Lower leg skin (tissue), 4 donors: ENCODE data around the gene CALB2. TPM values are rescaled to one million over a fixed set of nuclear protein-coding genes. Genes with fewer than 3 reads are reported as not detected.

Experiments
- DNase-seq, 2 donors: peaks; one replicate each; pipeline ENCODE4 v3.0.0-alpha.2; 2019; ENCODE audit warnings: low spot score in 2 of 2
- H3K4me3 ChIP-seq: fragments of 200-600 bp; sonication (generic); 2 replicates; pipeline ENCODE4 v1.5.1; 2017; ENCODE audit warnings: mild to moderate bottlenecking, low read depth; ENCODE audit not compliant: poor library complexity, severe bottlenecking
- POLR2A ChIP-seq, 2 donors: fragments of 450-650 bp; IDR thresholded peaks; one replicate each; pipeline ENCODE4 v1.6.1; 2016 to 2017; ENCODE audit warnings: antibody characterized with exemption in 2 of 2, mild to moderate bottlenecking in 1 of 2, moderate library complexity in 1 of 2
- WGBS, 2 donors: methylation state at CpG; one replicate each; pipeline ENCODE4 v1.1.5; 2018; 5-methylcytosine and 5-hydroxymethylcytosine counted together
- intact Hi-C: fragments of 100-400 bp; cut with DNase I; formaldehyde crosslinking; loops from one replicate; pipeline ENCODE4 v1.15.0; 2023; ENCODE audit warnings: low total_unique reads
- total RNA-seq, 4 donors: library from RNA; depleted of rRNA; stranded (reverse); fragments of >200 nt; gene quantifications; one replicate each; pipeline ENCODE4 v1.1.0, GENCODE V29; 2016
- TF ChIP-seq, protein P1 (sequence below), 3 donors: fragments of 450-650 bp; IDR thresholded peaks; one replicate each; pipeline ENCODE4 v1.5.1; 2016; ENCODE audit warnings: antibody characterized with exemption in 3 of 3, mild to moderate bottlenecking in 3 of 3, moderate library complexity in 2 of 3

CALB2 gene
- total RNA-seq, 4 donors from 2014 or later: 3.8 to 5.1 (median 4.1) TPM; not detected in 1

GRCh38 chr16:71340406-71340805, 18.1 kb upstream of the CALB2 start:
- TF ChIP-seq POLR2A (IDR thresholded peaks at IDR 0.05): no peak
- TF ChIP-seq, protein P1, sequence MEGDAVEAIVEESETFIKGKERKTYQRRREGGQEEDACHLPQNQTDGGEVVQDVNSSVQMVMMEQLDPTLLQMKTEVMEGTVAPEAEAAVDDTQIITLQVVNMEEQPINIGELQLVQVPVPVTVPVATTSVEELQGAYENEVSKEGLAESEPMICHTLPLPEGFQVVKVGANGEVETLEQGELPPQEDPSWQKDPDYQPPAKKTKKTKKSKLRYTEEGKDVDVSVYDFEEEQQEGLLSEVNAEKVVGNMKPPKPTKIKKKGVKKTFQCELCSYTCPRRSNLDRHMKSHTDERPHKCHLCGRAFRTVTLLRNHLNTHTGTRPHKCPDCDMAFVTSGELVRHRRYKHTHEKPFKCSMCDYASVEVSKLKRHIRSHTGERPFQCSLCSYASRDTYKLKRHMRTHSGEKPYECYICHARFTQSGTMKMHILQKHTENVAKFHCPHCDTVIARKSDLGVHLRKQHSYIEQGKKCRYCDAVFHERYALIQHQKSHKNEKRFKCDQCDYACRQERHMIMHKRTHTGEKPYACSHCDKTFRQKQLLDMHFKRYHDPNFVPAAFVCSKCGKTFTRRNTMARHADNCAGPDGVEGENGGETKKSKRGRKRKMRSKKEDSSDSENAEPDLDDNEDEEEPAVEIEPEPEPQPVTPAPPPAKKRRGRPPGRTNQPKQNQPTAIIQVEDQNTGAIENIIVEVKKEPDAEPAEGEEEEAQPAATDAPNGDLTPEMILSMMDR (IDR thresholded peaks at IDR 0.05): no peak
- WGBS, 2 donors: 74 to 83% methylated on average over 6 of the region's 6 CpGs
- H3K4me3 ChIP-seq: no peak overlapping the region
- no peak for DNase-seq
- intact Hi-C loops: no loop called here

GRCh38 chr16:71341881-71342280, 16.6 kb upstream of the CALB2 start:
- TF ChIP-seq POLR2A (IDR thresholded peaks at IDR 0.05): no peak
- TF ChIP-seq, protein P1 (IDR thresholded peaks at IDR 0.05): no peak
- no peak overlapping the region for H3K4me3 ChIP-seq
- intact Hi-C loops: no loop called here
- WGBS, 2 donors: 90 to 93% methylated on average over 5 of the region's 5 CpGs
- DNase-seq: no peak

- intact Hi-C loops: no loop called here
- WGBS, 2 donors: 67 to 73% methylated on average over 8 of the region's 8 CpGs
- H3K4me3 ChIP-seq: no peak overlapping the region
- no peak for DNase-seq
- TF ChIP-seq POLR2A (IDR thresholded peaks at IDR 0.05): no peak
- TF ChIP-seq, protein P1 (IDR thresholded peaks at IDR 0.05): no peak
Measured at GRCh38 chr16:71343078-71343477, 15.4 kb upstream of the CALB2 start.

GRCh38 chr16:71344315-71344905, 14.1 kb upstream of the CALB2 start:
- TF ChIP-seq POLR2A (IDR thresholded peaks at IDR 0.05): no peak
- TF ChIP-seq, protein P1 (IDR thresholded peaks at IDR 0.05): no peak
- DNase-seq: no peak
- WGBS, 2 donors: 41 to 53% methylated on average over 13 of the region's 13 CpGs
- H3K4me3 ChIP-seq: no peak overlapping the region
- intact Hi-C loops: no loop called here

GRCh38 chr16:71345031-71345430, 13.5 kb upstream of the CALB2 start:
- no peak for DNase-seq
- no peak overlapping the region for H3K4me3 ChIP-seq
- TF ChIP-seq, protein P1 (IDR thresholded peaks at IDR 0.05): no peak
- no peak for TF ChIP-seq POLR2A (IDR thresholded peaks at IDR 0.05)
- intact Hi-C loops: no loop called here
- WGBS, 2 donors: 64 to 68% methylated on average over 10 of the region's 10 CpGs

- no peak overlapping the region for H3K4me3 ChIP-seq
- TF ChIP-seq POLR2A (IDR thresholded peaks at IDR 0.05): no peak
- TF ChIP-seq, protein P1 (IDR thresholded peaks at IDR 0.05): no peak
- intact Hi-C loops: no loop called here
- no peak for DNase-seq
- 69 to 77% methylated on average over 7 of the region's 7 CpGs for WGBS, 2 donors
Measured at GRCh38 chr16:71347146-71347545, 11.4 kb upstream of the CALB2 start.
